Thymus (tissue), 11 donors: ENCODE measurements around the gene TCHP. TPM values are rescaled to one million over a fixed set of nuclear protein-coding genes. Genes with fewer than 3 reads are reported as not detected.

ENCODE experiments used
- DNase-seq, 9 donors: peaks; one replicate each; pipeline ENCODE4 v3.0.0-alpha.2; 2013; ENCODE audit warnings: low spot score in 9 of 9, low read depth in 6 of 9, missing footprints in 1 of 9
- H3K27ac ChIP-seq, 2 donors: one replicate each; pipeline ENCODE4 v1.5.1; 2013; ENCODE audit warnings: control low read depth in 1 of 2, low read depth in 1 of 2, low read length in 1 of 2, mild to moderate bottlenecking in 1 of 2, moderate library complexity in 1 of 2
- H3K27me3 ChIP-seq, 2 donors: one replicate each; pipeline ENCODE4 v1.5.1; 2013; ENCODE audit warnings: low read length in 1 of 2; ENCODE audit not compliant: control insufficient read depth in 2 of 2, insufficient read depth in 1 of 2
- H3K36me3 ChIP-seq, 2 donors: one replicate each; pipeline ENCODE4 v1.5.1; 2013; ENCODE audit warnings: low read length in 1 of 2, mild to moderate bottlenecking in 1 of 2, moderate library complexity in 1 of 2; ENCODE audit not compliant: control insufficient read depth in 2 of 2, insufficient read depth in 2 of 2
- H3K4me1 ChIP-seq, 2 donors: one replicate each; pipeline ENCODE4 v1.5.1; 2013; ENCODE audit warnings: low read length in 2 of 2; ENCODE audit not compliant: control insufficient read depth in 2 of 2, insufficient read depth in 2 of 2
- H3K4me3 ChIP-seq, 2 donors: one replicate each; pipeline ENCODE4 v1.5.1; 2013; ENCODE audit warnings: low read length in 2 of 2, control low read depth in 1 of 2, mild to moderate bottlenecking in 1 of 2
- H3K9me3 ChIP-seq, 2 donors: one replicate each; pipeline ENCODE4 v1.5.1; 2013; ENCODE audit warnings: low read length in 1 of 2, mild to moderate bottlenecking in 1 of 2; ENCODE audit not compliant: control insufficient read depth in 2 of 2, insufficient read depth in 1 of 2
- WGBS: extraction: QIAGEN DNeasy Blood & Tissue Kit; methylation state at CpG from one replicate; pipeline ENCODE4 v1.1.7; 2013; 5-methylcytosine and 5-hydroxymethylcytosine counted together
- polyA plus RNA-seq: library from polyadenylated mRNA; stranded (reverse); fragments of 200-250 nt; gene quantifications from one replicate; pipeline ENCODE4 v1.2.3, GENCODE V29; 2013
- total RNA-seq: library from RNA; stranded (reverse); fragments of 120-200 nt; gene quantifications from one replicate; pipeline ENCODE4 v1.2.4, GENCODE V29; 2013
- donor health status: healthy.

Gene TCHP
- total and polyA plus RNA-seq, 2 donors = 8.0 to 10.0 TPM

GRCh38 chr12:109948368-109948767, 48.3 kb downstream of the TCHP start:
- H3K27ac ChIP-seq = no peak overlapping the region
- H3K4me3 ChIP-seq = no peak overlapping the region
- DNase-seq = no peak
- peaks cover 8 to 13% of the 10 kb centered on the region in 2 donors for H3K4me1 ChIP-seq
- H3K9me3 ChIP-seq = peaks cover 0 to 3% of the 10 kb centered on the region in 2 donors
- WGBS = 96% methylated on average over 4 of the region's 4 CpGs
- H3K36me3 ChIP-seq = peaks cover 65 to 86% of the 10 kb centered on the region in 2 donors
- H3K27me3 ChIP-seq = no peaks in the 10 kb centered on the region

- H3K27ac ChIP-seq = no peak overlapping the region
- peaks cover 0 to 3% of the 10 kb centered on the region in 2 donors for H3K9me3 ChIP-seq
- peaks cover 69 to 86% of the 10 kb centered on the region in 2 donors for H3K36me3 ChIP-seq
- peaks cover 8 to 13% of the 10 kb centered on the region in 2 donors for H3K4me1 ChIP-seq
- no peak overlapping the region for H3K4me3 ChIP-seq
- DNase-seq = no peak
- no peaks in the 10 kb centered on the region for H3K27me3 ChIP-seq
- WGBS = 96% methylated on average over 1 of the region's 1 CpG
Observed at GRCh38 chr12:109949089-109949488, 49.0 kb downstream of the TCHP start.

- Histone ChIP-seq H3K4me1 (peaks cover 8 to 10% of the 10 kb centered on the region in 2 donors), H3K4me3 (no peak overlapping the region), H3K36me3 (peaks cover 58 to 82% of the 10 kb centered on the region in 2 donors), H3K27me3 (no peaks in the 10 kb centered on the region), H3K9me3 (no peaks in the 10 kb centered on the region), H3K27ac (no peak overlapping the region)
- DNase-seq = no peak
Observed at GRCh38 chr12:109950625-109951024, 50.6 kb downstream of the TCHP start.

GRCh38 chr12:109951136-109951535, 51.1 kb downstream of the TCHP start:
- WGBS = 95% methylated on average over 5 of the region's 5 CpGs
- DNase-seq = no peak
- Histone ChIP-seq H3K4me1 (peaks cover 8 to 10% of the 10 kb centered on the region in 2 donors), H3K9me3 (no peaks in the 10 kb centered on the region), H3K36me3 (peaks cover 60 to 84% of the 10 kb centered on the region in 2 donors), H3K27ac (no peak overlapping the region), H3K4me3 (no peak overlapping the region), H3K27me3 (no peaks in the 10 kb centered on the region)

- WGBS = 97% methylated on average over 7 of the region's 7 CpGs
- Histone ChIP-seq H3K36me3 (peaks cover 60 to 83% of the 10 kb centered on the region in 2 donors), H3K27me3 (no peaks in the 10 kb centered on the region), H3K4me1 (peaks cover 5 to 7% of the 10 kb centered on the region in 2 donors), H3K27ac (no peak overlapping the region), H3K9me3 (no peaks in the 10 kb centered on the region), H3K4me3 (no peak overlapping the region)
- no peak for DNase-seq
Observed at GRCh38 chr12:109951751-109952150, 51.7 kb downstream of the TCHP start.

- no peak for DNase-seq
- H3K36me3 ChIP-seq = peaks cover 58 to 82% of the 10 kb centered on the region in 2 donors
- WGBS = 97% methylated on average over 11 of the region's 11 CpGs
- no peak overlapping the region for H3K4me3 ChIP-seq
- H3K27me3 ChIP-seq = no peaks in the 10 kb centered on the region
- no peaks in the 10 kb centered on the region for H3K9me3 ChIP-seq
- no peak overlapping the region for H3K27ac ChIP-seq
- H3K4me1 ChIP-seq = peaks cover 0 to 2% of the 10 kb centered on the region in 2 donors
Observed at GRCh38 chr12:109952160-109952858, 52.2 kb downstream of the TCHP start.

- Histone ChIP-seq H3K36me3 (peaks cover 55 to 77% of the 10 kb centered on the region in 2 donors), H3K27ac (no peak overlapping the region)
Observed at GRCh38 chr12:109952873-109953272, 52.8 kb downstream of the TCHP start.

GRCh38 chr12:109953656-109954055, 53.6 kb downstream of the TCHP start:
- Histone ChIP-seq H3K9me3 (no peaks in the 10 kb centered on the region), H3K36me3 (peaks cover 53 to 76% of the 10 kb centered on the region in 2 donors), H3K4me1 (no peaks in the 10 kb centered on the region), H3K27me3 (no peaks in the 10 kb centered on the region), H3K4me3 (no peak overlapping the region), H3K27ac (no peak overlapping the region)
- DNase-seq = no peak
- WGBS = 97% methylated on average over 5 of the region's 5 CpGs

More at GRCh38 chr12:109952873-109953272, 52.8 kb downstream of the TCHP start:
- 98% methylated on average over 8 of the region's 8 CpGs for WGBS
- no peaks in the 10 kb centered on the region for H3K27me3 ChIP-seq
- DNase-seq = no peak
- no peak overlapping the region for H3K4me3 ChIP-seq
- H3K9me3 ChIP-seq = no peaks in the 10 kb centered on the region
- H3K4me1 ChIP-seq = no peaks in the 10 kb centered on the region

GRCh38 chr12:109958374-109958773, 58.3 kb downstream of the TCHP start:
- over 99% methylated on average over 7 of the region's 7 CpGs for WGBS
- Histone ChIP-seq H3K27ac (no peak overlapping the region), H3K36me3 (peaks cover 46 to 73% of the 10 kb centered on the region in 2 donors)

More at GRCh38 chr12:109958374-109958773, 58.3 kb downstream of the TCHP start:
- H3K4me3 ChIP-seq = no peak overlapping the region
- no peak for DNase-seq
- no peaks in the 10 kb centered on the region for H3K27me3 ChIP-seq
- no peaks in the 10 kb centered on the region for H3K4me1 ChIP-seq
- no peaks in the 10 kb centered on the region for H3K9me3 ChIP-seq
